22Rv1 (cell line): ENCODE data around the gene TXNRD2.

ENCODE experiments used
- ZFX ChIP-seq: fragments of 450-650 bp; IDR thresholded peaks from 2 replicates; pipeline ENCODE4 v1.6.1; 2017; ENCODE audit warnings: antibody characterized with exemption, borderline replicate concordance
- TF ChIP-seq, protein P1 (sequence below): fragments of 450-650 bp; IDR thresholded peaks from 2 replicates; pipeline ENCODE4 v1.5.1; 2017; ENCODE audit warnings: mild to moderate bottlenecking

DNA sequence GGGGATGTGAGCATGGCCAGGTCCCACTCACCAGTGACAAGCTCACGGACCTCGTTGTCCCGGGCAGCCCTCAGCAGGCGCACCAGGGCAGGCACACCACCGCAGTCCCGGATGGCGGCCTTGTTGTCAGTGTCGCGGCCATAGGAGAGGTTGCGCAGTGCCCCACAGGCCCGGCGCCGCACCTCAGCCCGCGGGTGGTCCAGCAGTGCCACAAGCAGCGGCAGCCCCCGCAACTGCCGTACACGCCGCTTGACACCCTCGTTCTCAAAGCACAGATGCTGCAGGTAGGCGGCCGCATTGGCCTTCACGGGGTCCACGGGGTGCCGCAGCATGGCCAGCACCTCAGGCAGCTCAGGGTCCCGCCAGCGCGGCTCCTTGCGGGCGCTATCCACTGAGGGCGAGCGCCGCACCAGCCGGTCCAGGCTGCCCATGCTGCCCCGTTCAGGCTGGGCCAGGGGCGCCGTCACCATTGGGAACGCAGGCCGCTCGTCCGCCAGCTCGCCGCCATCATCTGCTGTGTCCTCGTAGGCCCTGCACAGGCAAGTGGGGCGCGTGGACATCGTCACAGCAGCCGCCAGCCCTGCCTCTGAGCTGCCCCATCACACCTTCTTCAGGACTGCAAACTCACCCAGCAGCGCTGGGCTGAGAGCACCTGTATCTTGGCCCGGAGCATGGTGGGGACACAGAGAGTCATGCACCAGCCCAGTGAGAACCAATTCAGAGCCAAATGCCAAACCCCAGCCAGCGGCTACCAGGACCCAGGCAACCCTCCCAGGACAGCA lies 38.3 kb upstream of the TXNRD2 start:
- TF ChIP-seq, protein P1, sequence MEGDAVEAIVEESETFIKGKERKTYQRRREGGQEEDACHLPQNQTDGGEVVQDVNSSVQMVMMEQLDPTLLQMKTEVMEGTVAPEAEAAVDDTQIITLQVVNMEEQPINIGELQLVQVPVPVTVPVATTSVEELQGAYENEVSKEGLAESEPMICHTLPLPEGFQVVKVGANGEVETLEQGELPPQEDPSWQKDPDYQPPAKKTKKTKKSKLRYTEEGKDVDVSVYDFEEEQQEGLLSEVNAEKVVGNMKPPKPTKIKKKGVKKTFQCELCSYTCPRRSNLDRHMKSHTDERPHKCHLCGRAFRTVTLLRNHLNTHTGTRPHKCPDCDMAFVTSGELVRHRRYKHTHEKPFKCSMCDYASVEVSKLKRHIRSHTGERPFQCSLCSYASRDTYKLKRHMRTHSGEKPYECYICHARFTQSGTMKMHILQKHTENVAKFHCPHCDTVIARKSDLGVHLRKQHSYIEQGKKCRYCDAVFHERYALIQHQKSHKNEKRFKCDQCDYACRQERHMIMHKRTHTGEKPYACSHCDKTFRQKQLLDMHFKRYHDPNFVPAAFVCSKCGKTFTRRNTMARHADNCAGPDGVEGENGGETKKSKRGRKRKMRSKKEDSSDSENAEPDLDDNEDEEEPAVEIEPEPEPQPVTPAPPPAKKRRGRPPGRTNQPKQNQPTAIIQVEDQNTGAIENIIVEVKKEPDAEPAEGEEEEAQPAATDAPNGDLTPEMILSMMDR = no peak
- no peak for TF ChIP-seq ZFX
